SK-N-SH treated with all-trans-retinoic acid at 6 μM for 48 hours (cell line): ENCODE measurements around the gene HNRNPUL1.

Source experiments
- BACH2 ChIP-seq: fragments of 250-450 bp; sonication (Bioruptor Pico); IDR thresholded peaks from 2 replicates; pipeline ENCODE4 v1.9.0; 2021; ENCODE audit warnings: mild to moderate bottlenecking, borderline replicate concordance
- CSRNP3 ChIP-seq: fragments of 250-450 bp; sonication (Bioruptor Pico); IDR thresholded peaks from 2 replicates; pipeline ENCODE4 v1.5.1; 2021; ENCODE audit warnings: mild to moderate bottlenecking, moderate library complexity
- TSHZ2 ChIP-seq: fragments of 250-450 bp; sonication (Bioruptor Pico); IDR thresholded peaks from 2 replicates; pipeline ENCODE4 v1.5.0; 2020; ENCODE audit warnings: mild to moderate bottlenecking, moderate library complexity
- ZC3H10 ChIP-seq: fragments of 250-450 bp; sonication (Bioruptor Pico); IDR thresholded peaks from 2 replicates; pipeline ENCODE4 v1.5.1; 2021; ENCODE audit warnings: mild to moderate bottlenecking, moderate library complexity
- ZFP3 ChIP-seq: fragments of 250-450 bp; sonication (Bioruptor Pico); IDR thresholded peaks from 2 replicates; pipeline ENCODE4 v1.5.0; 2020; ENCODE audit warnings: mild to moderate bottlenecking, moderate library complexity
- ZNF565 ChIP-seq: fragments of 450-650 bp; formaldehyde crosslinking; conservative IDR thresholded peaks from 2 replicates; pipeline ENCODE4 v1.5.0; 2020; ENCODE audit warnings: low read depth, mild to moderate bottlenecking, moderate library complexity
- ZNF8 ChIP-seq: fragments of 450-650 bp; formaldehyde crosslinking; IDR thresholded peaks from 2 replicates; pipeline ENCODE4 v1.5.0; 2020; ENCODE audit warnings: mild to moderate bottlenecking, moderate library complexity

- no peak for TF ChIP-seq CSRNP3
- TF ChIP-seq BACH2 (CRISPR knock-in tag), result no peak
- TF ChIP-seq ZNF565 (CRISPR knock-in tag), result no peak
- TF ChIP-seq TSHZ2, result no peak
- TF ChIP-seq ZNF8 (CRISPR knock-in tag), result no peak
- TF ChIP-seq ZFP3, result no peak
- no peak for TF ChIP-seq ZC3H10 (CRISPR knock-in tag)
These were observed 58.9 kb downstream of the HNRNPUL1 start for GRCh38 chr19:41323023-41323422.
